H1 (cell line): ENCODE results near the gene RBM20. TPM values are rescaled to one million over a fixed set of nuclear protein-coding genes. Genes with fewer than 3 reads are reported as not detected.

Experiments used
- CHD1 ChIP-seq: IDR thresholded peaks from 2 replicates; pipeline ENCODE4 v1.6.1; 2012; ENCODE audit warnings: low read depth, low read length, improper control_type of control experiment
- CHD2 ChIP-seq: IDR thresholded peaks from 2 replicates; pipeline ENCODE4 v1.6.1; 2012; ENCODE audit warnings: low read length, improper control_type of control experiment
- GTF2F1 ChIP-seq: IDR thresholded peaks from 2 replicates; pipeline ENCODE4 v1.6.1; 2012; ENCODE audit warnings: low read depth, low read length, improper control_type of control experiment, borderline replicate concordance
- NRF1 ChIP-seq: IDR thresholded peaks from 2 replicates; pipeline ENCODE4 v1.6.1; 2011; ENCODE audit warnings: mild to moderate bottlenecking, low read depth, low read length, improper control_type of control experiment
- SUZ12 ChIP-seq: fragments of 200-600 bp; sonication (generic); IDR thresholded peaks from 2 replicates; pipeline ENCODE4 v1.6.1; 2012; ENCODE audit warnings: mild to moderate bottlenecking, inconsistent platforms, low read length, moderate library complexity, mixed read lengths
- polyA plus RNA-seq, 7 experiments: library from polyadenylated mRNA; depleted of rRNA in 3 of 7; stranded (reverse) in 5 of 7; unstranded in 2 of 7; fragments of >200 nt in 5 of 7; fragments of 200-250 nt in 2 of 7; gene quantifications; 1 replicate in 5 of 7; 2 replicates in 1 of 7; 4 replicates in 1 of 7; pipeline versions ENCODE4 v1.2.1 to v1.2.3, GENCODE V29; 2011 to 2013; ENCODE audit warnings: missing spikeins in 2 of 7, mixed read lengths in 2 of 7
- total RNA-seq: library from RNA; stranded (reverse); fragmentation: NEBNext Ultra II Directional; extraction: Animal tissue kit (Norgen Biotek cat#: 25700); gene quantifications from 2 replicates; pipeline ENCODE4 v1.2.1, GENCODE V29; 2021
- TF ChIP-seq, protein P1 (sequence below): IDR thresholded peaks from 2 replicates; pipeline ENCODE4 v1.6.1; 2011; ENCODE audit warnings: low read length, improper control_type of control experiment

The RBM20 gene
- total and polyA plus RNA-seq, 2 of the 8 experiments (the other 6 are each of a cell fraction or from before 2014, with no cell fraction given), result 0.05 to 0.63 TPM

DNA sequence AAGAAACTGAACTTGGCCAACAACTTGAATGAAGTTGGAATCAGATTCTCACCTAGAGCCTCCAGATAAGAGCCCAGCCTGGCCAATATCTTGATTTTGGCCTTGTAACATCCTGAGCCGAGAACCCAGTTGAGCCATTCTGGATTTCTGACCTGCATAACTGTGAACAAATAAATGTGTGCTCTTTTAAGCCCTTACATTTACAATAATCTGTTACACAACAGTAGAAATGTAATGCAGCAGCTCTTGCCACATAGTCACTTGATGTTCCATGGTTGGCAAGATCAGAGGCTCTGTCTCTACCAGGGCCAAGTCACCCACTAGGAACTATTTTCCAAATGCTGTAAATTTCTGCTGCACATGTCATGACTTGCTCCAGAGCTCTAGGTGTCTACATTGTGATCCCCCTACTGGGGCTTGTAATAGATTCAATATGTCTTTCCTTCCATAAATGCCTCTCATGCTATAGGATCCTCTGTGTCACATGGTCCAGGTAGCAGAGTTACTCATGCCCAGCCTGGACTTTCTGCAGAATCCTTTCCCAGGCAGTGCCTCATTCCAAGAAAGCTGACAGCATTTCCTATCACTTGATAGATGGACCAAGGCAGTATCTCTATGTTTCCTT is 11.4 kb upstream of the RBM20 start (continued):
- TF ChIP-seq, protein P1, sequence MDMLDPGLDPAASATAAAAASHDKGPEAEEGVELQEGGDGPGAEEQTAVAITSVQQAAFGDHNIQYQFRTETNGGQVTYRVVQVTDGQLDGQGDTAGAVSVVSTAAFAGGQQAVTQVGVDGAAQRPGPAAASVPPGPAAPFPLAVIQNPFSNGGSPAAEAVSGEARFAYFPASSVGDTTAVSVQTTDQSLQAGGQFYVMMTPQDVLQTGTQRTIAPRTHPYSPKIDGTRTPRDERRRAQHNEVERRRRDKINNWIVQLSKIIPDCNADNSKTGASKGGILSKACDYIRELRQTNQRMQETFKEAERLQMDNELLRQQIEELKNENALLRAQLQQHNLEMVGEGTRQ, result no peak
- TF ChIP-seq CHD2 (no peak), CHD1 (no peak), GTF2F1 (no peak), NRF1 (no peak), SUZ12 (no peak)
- TF ChIP-seq, all 59 proteins: peak for 0
